GM12865 (cell line): Measurements from ENCODE around the gene PYGB.

ENCODE experiments used
- DNase-seq: peaks from one replicate; pipeline ENCODE4 v3.0.0; 2010; ENCODE audit warnings: low read depth
- H3K4me3 ChIP-seq: 2 replicates; pipeline ENCODE4 v1.5.1; 2011; ENCODE audit warnings: mild to moderate bottlenecking, low read depth, low read length, control low read depth
- TF ChIP-seq, protein P1 (sequence below): IDR thresholded peaks from 2 replicates; pipeline ENCODE4 v1.5.1; 2011; ENCODE audit warnings: low read length, control low read depth, low read depth, inconsistent platforms; ENCODE audit not compliant: insufficient read depth; ENCODE audit errors: missing control alignments

Gene PYGB

GRCh38 chr20:25205277-25206062 lies 42.4 kb upstream of the PYGB start:
- TF ChIP-seq, protein P1, sequence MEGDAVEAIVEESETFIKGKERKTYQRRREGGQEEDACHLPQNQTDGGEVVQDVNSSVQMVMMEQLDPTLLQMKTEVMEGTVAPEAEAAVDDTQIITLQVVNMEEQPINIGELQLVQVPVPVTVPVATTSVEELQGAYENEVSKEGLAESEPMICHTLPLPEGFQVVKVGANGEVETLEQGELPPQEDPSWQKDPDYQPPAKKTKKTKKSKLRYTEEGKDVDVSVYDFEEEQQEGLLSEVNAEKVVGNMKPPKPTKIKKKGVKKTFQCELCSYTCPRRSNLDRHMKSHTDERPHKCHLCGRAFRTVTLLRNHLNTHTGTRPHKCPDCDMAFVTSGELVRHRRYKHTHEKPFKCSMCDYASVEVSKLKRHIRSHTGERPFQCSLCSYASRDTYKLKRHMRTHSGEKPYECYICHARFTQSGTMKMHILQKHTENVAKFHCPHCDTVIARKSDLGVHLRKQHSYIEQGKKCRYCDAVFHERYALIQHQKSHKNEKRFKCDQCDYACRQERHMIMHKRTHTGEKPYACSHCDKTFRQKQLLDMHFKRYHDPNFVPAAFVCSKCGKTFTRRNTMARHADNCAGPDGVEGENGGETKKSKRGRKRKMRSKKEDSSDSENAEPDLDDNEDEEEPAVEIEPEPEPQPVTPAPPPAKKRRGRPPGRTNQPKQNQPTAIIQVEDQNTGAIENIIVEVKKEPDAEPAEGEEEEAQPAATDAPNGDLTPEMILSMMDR, result no peak
- DNase-seq, result no peak
- no peak overlapping the region for H3K4me3 ChIP-seq

GRCh38 chr20:25206063-25206403 lies 41.9 kb upstream of the PYGB start:
- no peak for DNase-seq

DNA sequence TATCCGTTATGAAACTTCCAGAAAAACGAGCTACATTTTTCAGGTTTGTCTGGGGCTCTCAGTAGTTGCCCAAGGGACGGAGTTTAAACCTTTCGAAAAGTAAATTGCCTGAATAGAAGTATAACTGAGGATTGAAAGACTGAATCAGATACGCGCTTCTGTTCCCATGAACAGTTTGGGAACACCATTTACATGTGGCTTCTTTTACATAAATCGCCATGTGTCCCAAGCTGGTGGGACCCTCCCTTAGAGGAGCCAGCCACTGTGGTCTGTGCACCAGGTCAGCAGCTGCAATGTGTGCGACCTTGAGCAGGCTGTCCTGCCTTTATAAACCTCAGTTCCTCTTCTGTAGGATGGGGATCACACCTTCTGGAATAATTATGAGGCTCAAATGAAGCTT lies 41.3 kb upstream of the PYGB start:
- no peak overlapping the region for H3K4me3 ChIP-seq
- TF ChIP-seq, protein P1, result no peak
- DNase-seq, result no peak

More at GRCh38 chr20:25206063-25206403, 41.9 kb upstream of the PYGB start:
- no peak overlapping the region for H3K4me3 ChIP-seq
- TF ChIP-seq, protein P1, result no peak

DNA sequence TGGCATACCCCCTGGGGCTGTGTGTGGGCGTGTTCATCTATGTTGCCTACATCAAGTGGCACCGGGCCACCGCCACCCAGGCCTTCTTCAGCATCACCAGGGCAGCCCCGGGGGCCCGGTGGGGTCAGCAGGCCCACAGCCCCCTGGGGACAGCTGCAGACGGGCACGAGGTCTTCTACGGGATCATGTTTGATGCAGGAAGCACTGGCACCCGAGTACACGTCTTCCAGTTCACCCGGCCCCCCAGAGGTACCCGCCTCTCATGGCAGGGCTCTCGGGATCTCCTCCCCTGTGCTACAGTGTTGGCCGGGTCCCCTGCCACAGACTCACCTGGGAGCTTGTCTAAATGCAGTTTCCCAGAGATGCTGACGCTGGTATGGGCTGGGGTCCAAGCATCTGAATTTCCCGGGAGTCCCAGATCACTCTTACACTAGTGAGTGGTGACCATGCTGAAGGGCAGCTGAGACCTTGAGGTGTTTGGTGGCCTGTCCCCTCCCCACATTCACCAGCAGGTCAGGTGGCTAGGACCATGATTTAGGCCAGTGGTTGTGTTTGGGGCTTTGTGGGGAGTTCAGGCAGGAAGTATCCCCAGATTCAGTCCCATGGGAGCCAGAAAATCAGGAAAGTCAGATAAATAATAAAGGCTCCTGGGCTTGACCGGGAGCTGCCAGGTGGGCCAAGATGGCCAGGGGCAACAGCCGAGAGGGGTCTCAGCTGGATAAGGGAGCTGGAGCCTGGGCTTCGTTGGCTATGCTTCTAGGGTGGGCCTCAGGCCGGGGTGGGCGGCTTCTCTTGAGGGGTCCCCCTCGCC lies 40.5 kb upstream of the PYGB start:
- no peak for DNase-seq
- TF ChIP-seq, protein P1, result no peak
- H3K4me3 ChIP-seq, result no peak overlapping the region

DNA sequence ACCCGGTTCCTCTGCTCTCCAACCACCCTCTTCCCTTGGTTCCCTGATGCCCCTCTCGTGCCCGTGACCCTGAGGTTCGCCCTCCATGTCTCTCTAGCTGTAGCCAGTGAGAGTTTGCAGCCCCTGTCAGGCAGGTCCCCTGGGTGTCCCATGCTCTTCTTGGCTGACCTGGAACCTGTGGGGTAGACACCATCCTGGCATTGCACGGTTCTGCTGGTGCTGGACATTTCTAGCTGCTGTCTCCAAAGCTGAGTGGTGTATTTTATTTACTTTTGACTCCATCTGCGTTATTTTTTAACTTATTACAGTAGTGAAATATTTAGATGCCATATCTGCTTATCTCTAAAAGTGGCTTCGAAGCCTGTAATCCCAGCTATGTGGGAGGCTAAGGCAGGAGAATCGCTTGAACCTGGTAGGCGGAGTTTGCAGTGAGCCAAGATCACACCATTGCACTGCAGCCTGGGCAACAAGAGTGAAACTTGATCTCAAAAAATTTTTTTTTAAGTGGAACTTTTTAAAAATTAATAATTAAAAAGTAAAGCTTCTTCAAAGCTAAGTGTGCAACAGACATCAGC lies 39.8 kb upstream of the PYGB start:
- TF ChIP-seq, protein P1, result no peak
- no peak for DNase-seq
- H3K4me3 ChIP-seq, result no peak overlapping the region

GRCh38 chr20:25209400-25209799 lies 38.5 kb upstream of the PYGB start:
- TF ChIP-seq, protein P1, result no peak
- no peak for DNase-seq
- H3K4me3 ChIP-seq, result no peak overlapping the region
